Measurements from ENCODE around the gene RBM19. TPM values are rescaled to one million over a fixed set of nuclear protein-coding genes. Genes with fewer than 3 reads are reported as not detected.

Gene RBM19
- polyA plus RNA-seq, 2 of the 4 experiments (the other 2 are of a cell fraction), result 16.0 to 18.6 TPM

GRCh38 chr12:113894697-113895096 lies 71.4 kb downstream of the RBM19 start:
- TF ChIP-seq CEBPB (IDR thresholded peaks at IDR 0.05), result no peak
- no peak for TF ChIP-seq ATOH8 (CRISPR knock-in tag; IDR thresholded peaks at IDR 0.05; ENCODE audit: low read depth)
- TF ChIP-seq EHMT2 (IDR thresholded peaks at IDR 0.05; ENCODE audit: low read depth), result no peak
- no peak for TF ChIP-seq CHD4 (IDR thresholded peaks at IDR 0.05; ENCODE audit: borderline replicate concordance)
- no peak for TF ChIP-seq SMC3 (IDR thresholded peaks at IDR 0.05)
- TF ChIP-seq RFX5 (IDR thresholded peaks at IDR 0.05), result no peak
- no peak for TF ChIP-seq E2F6 (IDR thresholded peaks at IDR 0.05; ENCODE audit: borderline replicate concordance, low read depth)
- no peak for TF ChIP-seq FOSL2 (IDR thresholded peaks at IDR 0.05)
- no peak for TF ChIP-seq FOSL2 (CRISPR knock-in tag; IDR thresholded peaks at IDR 0.05)
- no peak for TF ChIP-seq MAFK (IDR thresholded peaks at IDR 0.05; ENCODE audit: partially characterized antibody)
- TF ChIP-seq CHD2 (IDR thresholded peaks at IDR 0.05; ENCODE audit: low read length, partially characterized antibody), result no peak
- no peak for TF ChIP-seq EHF (CRISPR knock-in tag; IDR thresholded peaks at IDR 0.05)
- no peak for TF ChIP-seq ZSCAN20 (CRISPR knock-in tag; IDR thresholded peaks at IDR 0.05)
- no peak for TF ChIP-seq MYC (IDR thresholded peaks at IDR 0.05; ENCODE audit: borderline replicate concordance, low read length)
- TF ChIP-seq HOXA7 (CRISPR knock-in tag; IDR thresholded peaks at IDR 0.05), result no peak
- TF ChIP-seq MAX (IDR thresholded peaks at IDR 0.05), result no peak
- TF ChIP-seq HDAC2 (IDR thresholded peaks at IDR 0.05), result no peak
- 82% methylated on average over 4 of the region's 5 CpGs for WGBS (ENCODE audit: missing lambda C conversion rate)
- no peak for ATAC-seq
- Histone ChIP-seq H3K4me1 (no peaks in the 10 kb centered on the region), H3K9me3 (no peaks in the 10 kb centered on the region), H3K4me3 (no peak overlapping the region), H3K4me2 (no peak overlapping the region), H3K27ac (no peak overlapping the region)
- ChIA-PET CTCF (interaction anchor here (1.7 to 2.2 kb wide), 2 partner anchors 13 to 469 kb away, joined by 5 to 7 read pairs; no protein-coding TSS in a partner anchor), POLR2A (no interaction called here)
- DNase-seq (ENCODE audit: low read depth in 1 of 2, low spot score in 1 of 2), result no peak
- FAIRE-seq, result no peak

- ATAC-seq (no peak), FAIRE-seq (no peak), DNase-seq (ENCODE audit: low read depth in 1 of 2, low spot score in 1 of 2) (no peak)
- WGBS (ENCODE audit: missing lambda C conversion rate), result 89% methylated on average over 8 of the region's 8 CpGs
- TF ChIP-seq GATA3 (IDR thresholded peaks at IDR 0.05; ENCODE audit: borderline replicate concordance) (no peak), FOXS1 (CRISPR knock-in tag; IDR thresholded peaks at IDR 0.05) (no peak), EHMT2 (IDR thresholded peaks at IDR 0.05; ENCODE audit: low read depth) (no peak)
- CTCF ChIA-PET, result interaction anchor here (0.9 to 2.2 kb wide), 3 partner anchors 14 to 468 kb away, joined by 3 to 7 read pairs (median 5); no protein-coding TSS in a partner anchor
- no peaks in the 10 kb centered on the region for H3K9me3 ChIP-seq
- H3K4me3 ChIP-seq, result no peak overlapping the region
- no peaks in the 10 kb centered on the region for H3K4me1 ChIP-seq
- H3K4me2 ChIP-seq, result no peak overlapping the region
- no peak overlapping the region for H3K27ac ChIP-seq
- POLR2A ChIA-PET, result no interaction called here
Observed at GRCh38 chr12:113893221-113893620, 72.9 kb downstream of the RBM19 start.

- ATAC-seq (no peak), DNase-seq (ENCODE audit: low read depth in 1 of 2, low spot score in 1 of 2) (no peak), FAIRE-seq (no peak)
- TF ChIP-seq RAD21 (conservative IDR thresholded peaks at IDR 0.05 in 1 of 2, IDR thresholded peaks at IDR 0.05 in 1 of 2) (no peak), MYC (IDR thresholded peaks at IDR 0.05; ENCODE audit: borderline replicate concordance, low read length) (no peak), FOSB (CRISPR knock-in tag; IDR thresholded peaks at IDR 0.05) (no peak), POLR2A (IDR thresholded peaks at IDR 0.05; ENCODE audit: low read length) (no peak), ZNF302 (CRISPR knock-in tag; IDR thresholded peaks at IDR 0.05) (no peak), CEBPB (IDR thresholded peaks at IDR 0.05) (no peak), CBX8 (IDR thresholded peaks at IDR 0.05) (no peak), JUNB (IDR thresholded peaks at IDR 0.05) (no peak), HOXA7 (CRISPR knock-in tag; IDR thresholded peaks at IDR 0.05) (no peak), NPAS2 (CRISPR knock-in tag; IDR thresholded peaks at IDR 0.05; ENCODE audit: borderline replicate concordance) (no peak), TFCP2L1 (CRISPR knock-in tag; IDR thresholded peaks at IDR 0.05) (no peak)
- H3K4me3 ChIP-seq, result no peak overlapping the region
- H3K4me1 ChIP-seq, result no peaks in the 10 kb centered on the region
- ChIA-PET POLR2A (no interaction called here), CTCF (no interaction called here)
- no peak overlapping the region for H3K27ac ChIP-seq
- no peaks in the 10 kb centered on the region for H3K9me3 ChIP-seq
- WGBS (ENCODE audit: missing lambda C conversion rate), result 93% methylated on average over 6 of the region's 6 CpGs
- no peak overlapping the region for H3K4me2 ChIP-seq
Observed at GRCh38 chr12:113892556-113892955, 73.6 kb downstream of the RBM19 start.

All from A549 (cell line).